Stimulated activated CD4-positive, alpha-beta T cell treated with anti-CD3 and anti-CD28 coated beads, Interleukin-4, amount 100 ng/mL, for 1 hour (primary cell): ENCODE results near the gene TXNDC17.
"Not testable (repeated sequence)": the region's sequence is repeated elsewhere in the genome, so short reads cannot be mapped to it uniquely, and the experiment has no call there.

Experiments
- DNase-seq: peaks from one replicate; pipeline ENCODE4 v3.0.0-alpha.2; 2020

TXNDC17 gene

GRCh38 chr17:6640536-6641246, at the start of gene TXNDC17, which contains the start of gene KIAA0753:
Gene TXNDC17 (plus strand): TSS chr17:6641060. CDS start chr17:6641083, 23 bp downstream.
Gene KIAA0753 (minus strand): TSS chr17:6640711. CDS start chr17:6635103, 5,608 bp downstream.
- peak; percentile 91 for DNase-seq

DNA sequence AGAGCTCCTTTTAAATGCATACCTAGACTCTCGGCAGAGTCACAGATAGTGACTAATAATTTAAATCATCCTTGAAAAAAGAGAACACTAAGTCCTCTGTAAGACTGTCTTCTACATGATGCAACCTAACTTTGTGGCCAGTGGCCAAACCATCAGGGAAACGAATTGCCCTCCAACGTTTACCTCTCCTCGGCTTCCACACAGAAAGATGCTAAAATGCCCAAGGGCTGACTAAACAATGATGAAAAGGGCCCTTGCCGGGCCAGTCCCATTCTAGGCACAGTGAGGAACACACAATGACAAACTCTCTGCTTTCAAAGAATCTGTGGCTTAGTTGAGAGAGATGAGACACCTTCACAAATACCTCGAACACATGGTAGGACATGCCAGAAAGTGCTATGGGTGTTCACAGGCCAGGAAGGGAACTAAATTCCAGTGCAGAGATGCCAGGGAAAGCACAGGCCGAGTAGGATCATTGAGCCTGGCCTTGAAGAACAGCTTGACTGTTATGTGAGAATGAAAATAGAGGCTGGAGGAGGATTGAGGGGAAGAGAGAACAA, 49.2 kb upstream of the TXNDC17 start:
- no peak for DNase-seq

GRCh38 chr17:6592173-6592572, 48.7 kb upstream of the TXNDC17 start:
- DNase-seq, result no peak

GRCh38 chr17:6593371-6593770, 47.5 kb upstream of the TXNDC17 start:
- DNase-seq, result not testable (repeated sequence)

- DNase-seq, result no peak
These were observed 44.8 kb upstream of the TXNDC17 start for GRCh38 chr17:6596081-6596480.

DNA sequence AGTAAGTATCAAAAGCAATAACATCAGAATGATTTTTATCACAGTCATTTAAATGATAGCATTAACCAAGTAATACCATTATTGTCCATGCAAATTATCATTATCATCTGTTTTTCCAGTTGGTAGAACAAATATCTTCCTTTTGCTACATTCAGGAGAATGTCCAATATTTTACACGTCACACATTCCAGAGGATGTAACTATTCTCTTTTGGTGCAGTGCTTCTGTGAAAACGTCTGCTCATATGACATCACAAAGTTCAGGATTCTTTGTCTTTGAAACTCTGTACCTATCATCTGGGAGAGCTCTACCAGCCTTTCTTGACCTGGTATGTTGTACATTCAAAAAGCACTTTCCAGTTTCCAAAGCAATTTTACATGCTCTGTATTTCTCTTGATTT, 44.3 kb upstream of the TXNDC17 start:
- no peak for DNase-seq

GRCh38 chr17:6596941-6597340, 43.9 kb upstream of the TXNDC17 start:
- DNase-seq, result no peak

DNA sequence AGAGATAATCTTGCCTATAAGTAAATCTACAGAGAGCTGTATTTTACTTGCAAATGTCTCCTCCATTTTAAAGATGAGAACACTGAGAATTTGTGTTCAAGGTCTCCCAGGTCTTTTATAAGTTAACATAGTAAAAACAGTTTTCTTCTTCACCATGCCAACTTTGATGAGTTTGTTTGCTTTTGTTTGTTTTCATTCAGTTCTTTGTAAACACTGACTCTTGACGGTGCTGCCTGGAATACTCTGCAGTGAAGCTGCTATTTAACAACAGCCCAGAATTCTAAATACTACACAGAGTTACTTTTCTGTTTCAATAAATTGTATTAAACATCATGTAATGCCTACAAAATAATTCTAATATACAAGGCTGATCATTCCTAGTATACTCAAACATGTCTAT, 43.1 kb upstream of the TXNDC17 start:
- DNase-seq, result no peak

DNA sequence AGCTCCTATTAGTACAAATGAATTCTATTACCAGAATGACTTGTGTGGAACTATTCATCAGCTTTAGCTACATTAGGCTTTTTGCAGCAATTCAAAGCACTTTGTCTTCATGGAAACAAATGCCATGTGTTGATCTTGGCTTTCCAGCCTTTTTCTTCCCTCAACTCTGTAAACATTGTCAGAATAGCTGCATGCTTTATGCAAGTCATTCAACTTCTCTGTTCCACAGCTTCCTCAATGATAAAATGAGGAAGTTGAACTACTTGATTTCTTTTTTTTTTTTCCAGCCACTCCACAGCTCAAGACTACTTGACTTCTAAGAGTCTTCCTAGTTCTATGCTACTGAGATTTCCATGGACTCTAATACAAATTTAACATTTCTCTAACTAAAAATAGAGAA, 41.5 kb upstream of the TXNDC17 start:
- DNase-seq, result no peak

- no peak for DNase-seq
These were observed 38.7 kb upstream of the TXNDC17 start for GRCh38 chr17:6602141-6602540.

DNA sequence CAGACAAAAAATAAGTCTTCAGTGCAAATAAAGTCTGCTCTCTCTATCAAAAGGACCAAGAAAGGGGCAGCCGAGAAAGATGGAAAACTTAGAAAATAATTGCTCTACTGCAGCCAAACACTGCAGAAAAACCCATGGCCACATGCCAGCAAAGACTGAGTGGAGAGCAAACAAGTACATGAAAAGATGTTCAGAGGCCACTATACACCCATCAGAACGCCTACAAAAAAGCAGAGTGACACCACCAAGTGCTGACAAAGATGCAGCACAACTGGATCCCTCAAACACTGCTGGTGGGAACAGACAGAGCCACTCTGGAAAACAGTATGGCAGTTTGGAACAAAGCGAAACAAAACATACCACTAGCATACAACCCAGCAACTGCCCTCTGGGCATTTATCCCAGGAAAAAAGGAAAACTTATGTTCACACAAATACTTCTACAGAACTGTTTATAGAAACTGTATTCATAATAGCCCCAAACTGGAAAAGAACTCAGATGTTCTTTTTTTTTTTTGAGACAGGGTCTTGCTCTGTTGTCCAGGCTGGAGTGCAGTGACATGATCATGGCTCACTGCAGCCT, 37.0 kb upstream of the TXNDC17 start:
- no peak for DNase-seq

GRCh38 chr17:6605142-6605541, 35.7 kb upstream of the TXNDC17 start:
- DNase-seq, result no peak

DNA sequence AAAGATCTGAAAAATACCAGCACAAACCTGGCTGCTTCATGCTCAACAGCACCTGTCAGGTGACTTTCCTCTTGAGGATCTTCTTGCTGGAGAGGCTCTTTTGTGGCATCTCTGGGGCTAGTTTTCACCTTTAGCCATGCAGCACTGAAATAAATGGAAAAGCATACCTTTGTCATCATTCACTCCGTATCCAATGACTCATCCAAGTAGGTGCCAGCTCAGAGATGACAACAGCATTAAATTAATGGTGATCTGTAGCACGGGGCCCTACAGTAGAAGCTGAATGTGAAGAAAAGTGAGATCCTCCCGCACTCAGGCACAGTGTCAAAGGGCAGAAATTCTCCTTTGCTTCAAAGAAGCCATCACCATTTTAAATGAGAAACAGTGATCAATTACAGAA, 32.5 kb upstream of the TXNDC17 start:
- no peak for DNase-seq

GRCh38 chr17:6610011-6610410, 30.8 kb upstream of the TXNDC17 start:
- no peak for DNase-seq

DNA sequence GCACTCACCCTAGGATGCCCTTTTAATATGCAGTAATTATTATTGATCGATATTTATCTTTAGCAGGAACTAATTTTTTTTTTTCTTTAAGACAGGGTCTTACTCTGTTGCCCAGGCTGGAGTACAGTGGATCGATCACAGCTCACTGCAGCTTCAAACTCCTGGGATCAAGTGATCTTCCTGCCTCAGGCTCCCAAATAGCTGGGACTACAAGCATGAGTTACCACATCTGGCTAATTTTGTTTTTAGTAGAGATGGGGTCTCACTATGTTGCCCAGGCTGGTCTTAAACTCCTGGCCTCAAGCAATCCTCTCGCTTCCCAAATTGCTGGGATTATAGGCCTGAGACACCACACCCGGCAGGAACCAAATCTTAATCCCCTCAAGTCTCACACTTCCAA, 29.6 kb upstream of the TXNDC17 start:
- DNase-seq, result no peak

DNA sequence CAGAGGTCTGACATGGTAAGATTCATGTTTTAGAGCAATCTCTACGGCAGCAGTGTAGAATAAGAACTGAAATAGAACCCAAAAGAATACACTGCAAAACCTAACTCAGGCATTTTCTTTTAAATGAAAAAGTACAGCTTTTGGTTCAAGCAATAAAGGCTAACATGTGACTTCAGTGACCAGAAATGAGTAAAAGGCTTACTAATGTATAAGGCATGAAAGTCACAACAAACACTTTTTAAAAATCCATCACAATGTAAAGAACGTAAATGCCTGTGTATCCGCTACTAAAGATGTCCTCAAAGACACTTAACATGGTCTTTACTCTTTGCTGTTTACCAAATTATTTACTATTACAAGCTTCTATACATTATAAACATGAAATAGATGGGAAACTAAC, 16.9 kb upstream of the TXNDC17 start:
- no peak for DNase-seq

DNA sequence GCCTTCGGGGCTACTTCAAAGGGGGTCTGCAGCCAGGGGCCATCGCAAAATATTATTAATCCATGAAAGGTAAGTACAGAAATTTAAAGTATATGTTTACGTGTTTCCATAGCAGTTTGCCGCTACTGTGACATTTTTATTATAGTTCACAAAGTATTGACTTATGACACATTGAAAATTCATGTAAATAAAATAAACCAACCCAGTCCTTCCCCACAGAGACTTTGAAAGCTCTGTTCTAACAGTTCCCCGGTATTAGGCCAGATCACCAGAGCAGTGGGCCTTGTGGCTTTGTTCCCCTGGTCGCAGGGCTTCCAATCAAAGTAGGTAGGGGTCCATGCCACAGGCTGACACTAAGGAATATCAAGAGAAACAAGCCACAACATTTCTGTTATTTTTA, 14.2 kb upstream of the TXNDC17 start:
- no peak for DNase-seq

GRCh38 chr17:6627019-6627418, 13.8 kb upstream of the TXNDC17 start:
- no peak for DNase-seq

DNA sequence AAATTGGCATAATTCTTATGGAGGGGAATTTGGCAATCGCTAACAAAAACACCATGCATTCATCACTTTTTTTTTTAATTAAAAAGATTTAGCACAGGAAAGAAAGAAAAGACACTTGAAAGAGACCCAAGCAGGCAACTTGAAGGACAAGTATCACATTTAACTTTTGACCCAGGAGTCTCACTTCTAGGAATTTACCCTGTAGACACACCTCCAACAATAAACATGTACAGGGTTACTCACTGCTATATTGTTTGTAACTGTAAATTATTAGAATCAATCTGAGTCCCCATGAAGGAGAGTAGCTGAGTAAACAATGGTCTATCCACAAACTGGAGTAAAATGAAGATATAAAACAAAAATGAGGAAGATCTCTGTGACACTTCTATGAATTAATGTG, 10.5 kb upstream of the TXNDC17 start:
- DNase-seq, result no peak

DNA sequence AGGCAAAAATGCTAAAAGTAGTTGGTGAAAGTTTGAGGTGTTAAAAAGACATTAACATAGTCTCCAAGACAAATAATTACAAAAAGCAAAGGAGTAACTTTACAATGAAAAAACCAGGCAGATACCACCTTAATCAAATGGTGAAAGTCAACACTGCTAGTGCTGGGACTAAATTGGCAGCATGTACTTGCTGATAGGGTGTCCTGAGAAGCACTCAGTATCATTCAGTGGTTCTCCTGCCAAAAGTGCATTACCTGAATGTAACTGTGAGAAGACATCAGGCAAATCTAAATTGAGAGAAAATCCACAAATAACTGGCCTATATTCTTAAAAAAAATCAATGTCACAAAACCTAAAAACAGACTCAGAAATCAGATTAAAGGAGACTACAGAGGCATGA, 8.3 kb upstream of the TXNDC17 start:
- no peak for DNase-seq

DNA sequence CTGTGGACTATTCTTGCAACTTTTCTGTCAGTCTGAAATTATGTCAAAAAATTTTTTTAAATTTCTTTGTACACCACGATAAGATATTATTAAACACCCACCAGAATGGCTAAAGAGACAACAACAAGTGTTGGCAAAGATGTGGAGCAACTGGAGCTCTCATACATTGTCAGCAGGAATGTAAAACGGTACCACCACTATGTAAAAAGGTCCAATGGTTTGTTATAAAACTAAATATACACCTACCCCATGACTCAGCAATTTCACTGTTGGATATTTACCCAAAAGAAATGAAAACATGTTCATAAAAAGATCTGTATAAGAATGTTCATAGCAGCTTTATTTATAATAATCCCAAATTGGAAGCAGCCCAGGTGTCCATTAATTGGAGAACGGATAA, 7.6 kb upstream of the TXNDC17 start:
- no peak for DNase-seq

GRCh38 chr17:6636105-6636504, 4.8 kb upstream of the TXNDC17 start:
- no peak for DNase-seq

DNA sequence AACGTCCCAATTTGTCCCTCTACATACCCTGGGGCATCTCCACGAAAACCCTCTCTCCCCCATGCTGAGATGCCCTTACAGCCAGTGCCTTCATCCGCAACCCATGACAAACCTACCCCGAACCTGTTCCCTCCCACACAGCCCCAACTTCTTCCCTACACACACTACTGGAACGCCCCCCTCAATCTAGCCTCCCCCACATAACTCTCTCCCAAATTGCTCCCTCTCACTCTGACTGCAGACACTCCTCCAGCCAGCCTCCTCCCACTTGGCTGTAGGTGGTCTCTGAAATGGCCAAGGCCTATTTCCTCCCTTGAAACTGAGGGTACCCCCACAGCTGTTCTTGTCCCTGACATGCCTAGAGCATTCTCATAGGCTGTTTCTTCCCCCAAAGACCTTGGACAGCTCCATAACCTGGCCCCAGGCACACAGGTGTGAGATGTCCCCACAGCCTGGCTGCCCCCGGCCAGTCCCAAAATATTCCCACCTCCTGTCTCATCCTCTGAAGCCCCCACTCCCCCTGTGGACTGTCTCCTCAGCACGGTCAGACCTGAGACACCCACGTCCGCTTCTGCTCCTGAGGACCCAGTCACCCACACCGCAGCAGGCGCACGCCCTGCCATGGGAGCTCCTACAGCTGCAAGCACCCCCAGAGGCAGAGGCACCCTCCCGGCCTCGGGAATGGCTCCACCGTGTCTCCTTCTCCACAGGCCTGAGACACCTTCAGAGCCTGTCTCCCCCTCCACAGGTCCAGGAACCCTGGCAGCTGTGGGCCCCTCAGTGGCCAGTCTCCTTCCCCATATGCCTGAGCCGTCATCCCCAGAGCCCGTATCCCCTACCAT, 4.0 kb upstream of the TXNDC17 start:
- DNase-seq, result no peak

GRCh38 chr17:6637458-6637840, 3.4 kb upstream of the TXNDC17 start:
- no peak for DNase-seq
